Liver (tissue), 3 donors: ENCODE results near the gene LHX8.

Experiments
- EGR1 ChIP-seq, 2 donors: IDR thresholded peaks; 2 replicates each; pipeline ENCODE4 v1.6.1; 2016 to 2018; ENCODE audit warnings: antibody characterized with exemption in 2 of 2, low read depth in 2 of 2
- JUND ChIP-seq, 2 donors: IDR thresholded peaks; 2 replicates each; pipeline ENCODE4 v1.6.1; 2016; ENCODE audit warnings: antibody characterized with exemption in 2 of 2
- RAD21 ChIP-seq, 2 donors: IDR thresholded peaks; 2 replicates each; pipeline ENCODE4 v1.6.1; 2016; ENCODE audit warnings: antibody characterized with exemption in 2 of 2, mild to moderate bottlenecking in 2 of 2
- RXRA ChIP-seq, 2 donors: IDR thresholded peaks; 2 replicates each; pipeline ENCODE4 v1.6.1; 2017 to 2018; ENCODE audit warnings: antibody characterized with exemption in 2 of 2, mild to moderate bottlenecking in 1 of 2
- SP1 ChIP-seq: IDR thresholded peaks from 2 replicates; pipeline ENCODE4 v1.6.1; 2018; ENCODE audit warnings: antibody characterized with exemption, mild to moderate bottlenecking
- TAF1 ChIP-seq: conservative IDR thresholded peaks from 2 replicates; pipeline ENCODE4 v1.6.1; 2016; ENCODE audit warnings: antibody characterized with exemption, mild to moderate bottlenecking
- YY1 ChIP-seq: IDR thresholded peaks from 2 replicates; pipeline ENCODE4 v1.6.1; 2016; ENCODE audit warnings: antibody characterized with exemption, mild to moderate bottlenecking
- TF ChIP-seq, protein P1 (sequence below): fragments of 150-350 bp; IDR thresholded peaks from 2 replicates; pipeline ENCODE4 v1.5.1; 2017; ENCODE audit warnings: improper control_type of control experiment, low read depth, low read length; ENCODE audit not compliant: missing input control
- TF ChIP-seq, protein P2 (sequence below): IDR thresholded peaks from 2 replicates; pipeline ENCODE4 v1.6.1; 2016; ENCODE audit warnings: antibody characterized with exemption
- TF ChIP-seq, protein P3 (sequence below): IDR thresholded peaks from 2 replicates; pipeline ENCODE4 v1.6.1; 2016; ENCODE audit warnings: antibody characterized with exemption, mild to moderate bottlenecking
- TF ChIP-seq, protein P4 (sequence below): IDR thresholded peaks from 2 replicates; pipeline ENCODE4 v1.6.1; 2016; ENCODE audit warnings: antibody characterized with exemption
- TF ChIP-seq, protein P5 (sequence below): IDR thresholded peaks from 2 replicates; pipeline ENCODE4 v1.6.1; 2016; ENCODE audit warnings: antibody characterized with exemption
- donor health status: healthy.
- donor health status: healthy.

DNA sequence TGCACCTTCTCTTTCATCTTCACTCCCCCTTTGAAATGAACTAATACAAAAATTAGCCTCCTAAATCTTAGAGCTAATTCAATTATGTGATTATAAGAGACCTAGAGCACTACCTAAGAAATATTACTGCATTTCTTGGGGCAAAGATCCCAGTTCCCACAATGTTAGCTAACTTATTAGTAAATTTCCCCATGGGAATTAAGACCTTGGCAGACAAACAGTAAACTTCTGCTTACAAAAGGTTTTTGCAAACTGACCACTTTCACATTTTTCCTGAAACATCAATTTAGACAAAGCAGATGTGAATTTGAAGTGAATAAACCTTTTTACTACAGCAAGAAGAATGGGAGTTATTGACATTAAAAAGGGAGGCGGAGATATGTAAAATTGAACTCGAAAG is 34.6 kb upstream of the LHX8 start:
- TF ChIP-seq, protein P1, sequence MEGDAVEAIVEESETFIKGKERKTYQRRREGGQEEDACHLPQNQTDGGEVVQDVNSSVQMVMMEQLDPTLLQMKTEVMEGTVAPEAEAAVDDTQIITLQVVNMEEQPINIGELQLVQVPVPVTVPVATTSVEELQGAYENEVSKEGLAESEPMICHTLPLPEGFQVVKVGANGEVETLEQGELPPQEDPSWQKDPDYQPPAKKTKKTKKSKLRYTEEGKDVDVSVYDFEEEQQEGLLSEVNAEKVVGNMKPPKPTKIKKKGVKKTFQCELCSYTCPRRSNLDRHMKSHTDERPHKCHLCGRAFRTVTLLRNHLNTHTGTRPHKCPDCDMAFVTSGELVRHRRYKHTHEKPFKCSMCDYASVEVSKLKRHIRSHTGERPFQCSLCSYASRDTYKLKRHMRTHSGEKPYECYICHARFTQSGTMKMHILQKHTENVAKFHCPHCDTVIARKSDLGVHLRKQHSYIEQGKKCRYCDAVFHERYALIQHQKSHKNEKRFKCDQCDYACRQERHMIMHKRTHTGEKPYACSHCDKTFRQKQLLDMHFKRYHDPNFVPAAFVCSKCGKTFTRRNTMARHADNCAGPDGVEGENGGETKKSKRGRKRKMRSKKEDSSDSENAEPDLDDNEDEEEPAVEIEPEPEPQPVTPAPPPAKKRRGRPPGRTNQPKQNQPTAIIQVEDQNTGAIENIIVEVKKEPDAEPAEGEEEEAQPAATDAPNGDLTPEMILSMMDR: no peak
- TF ChIP-seq SP1: no peak
- no peak for TF ChIP-seq YY1
- TF ChIP-seq, protein P2, sequence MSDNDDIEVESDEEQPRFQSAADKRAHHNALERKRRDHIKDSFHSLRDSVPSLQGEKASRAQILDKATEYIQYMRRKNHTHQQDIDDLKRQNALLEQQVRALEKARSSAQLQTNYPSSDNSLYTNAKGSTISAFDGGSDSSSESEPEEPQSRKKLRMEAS: no peak
- no peak for TF ChIP-seq RAD21 (IDR thresholded peaks at IDR 0.05)
- no peak for TF ChIP-seq TAF1
- no peak for TF ChIP-seq JUND (IDR thresholded peaks at IDR 0.05)
- TF ChIP-seq, protein P3, sequence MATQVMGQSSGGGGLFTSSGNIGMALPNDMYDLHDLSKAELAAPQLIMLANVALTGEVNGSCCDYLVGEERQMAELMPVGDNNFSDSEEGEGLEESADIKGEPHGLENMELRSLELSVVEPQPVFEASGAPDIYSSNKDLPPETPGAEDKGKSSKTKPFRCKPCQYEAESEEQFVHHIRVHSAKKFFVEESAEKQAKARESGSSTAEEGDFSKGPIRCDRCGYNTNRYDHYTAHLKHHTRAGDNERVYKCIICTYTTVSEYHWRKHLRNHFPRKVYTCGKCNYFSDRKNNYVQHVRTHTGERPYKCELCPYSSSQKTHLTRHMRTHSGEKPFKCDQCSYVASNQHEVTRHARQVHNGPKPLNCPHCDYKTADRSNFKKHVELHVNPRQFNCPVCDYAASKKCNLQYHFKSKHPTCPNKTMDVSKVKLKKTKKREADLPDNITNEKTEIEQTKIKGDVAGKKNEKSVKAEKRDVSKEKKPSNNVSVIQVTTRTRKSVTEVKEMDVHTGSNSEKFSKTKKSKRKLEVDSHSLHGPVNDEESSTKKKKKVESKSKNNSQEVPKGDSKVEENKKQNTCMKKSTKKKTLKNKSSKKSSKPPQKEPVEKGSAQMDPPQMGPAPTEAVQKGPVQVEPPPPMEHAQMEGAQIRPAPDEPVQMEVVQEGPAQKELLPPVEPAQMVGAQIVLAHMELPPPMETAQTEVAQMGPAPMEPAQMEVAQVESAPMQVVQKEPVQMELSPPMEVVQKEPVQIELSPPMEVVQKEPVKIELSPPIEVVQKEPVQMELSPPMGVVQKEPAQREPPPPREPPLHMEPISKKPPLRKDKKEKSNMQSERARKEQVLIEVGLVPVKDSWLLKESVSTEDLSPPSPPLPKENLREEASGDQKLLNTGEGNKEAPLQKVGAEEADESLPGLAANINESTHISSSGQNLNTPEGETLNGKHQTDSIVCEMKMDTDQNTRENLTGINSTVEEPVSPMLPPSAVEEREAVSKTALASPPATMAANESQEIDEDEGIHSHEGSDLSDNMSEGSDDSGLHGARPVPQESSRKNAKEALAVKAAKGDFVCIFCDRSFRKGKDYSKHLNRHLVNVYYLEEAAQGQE: no peak
- TF ChIP-seq, protein P4, sequence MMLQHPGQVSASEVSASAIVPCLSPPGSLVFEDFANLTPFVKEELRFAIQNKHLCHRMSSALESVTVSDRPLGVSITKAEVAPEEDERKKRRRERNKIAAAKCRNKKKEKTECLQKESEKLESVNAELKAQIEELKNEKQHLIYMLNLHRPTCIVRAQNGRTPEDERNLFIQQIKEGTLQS: no peak
- TF ChIP-seq EGR1 (IDR thresholded peaks at IDR 0.05; ENCODE audit: low read depth in 2 of 2): no peak
- TF ChIP-seq, protein P5, sequence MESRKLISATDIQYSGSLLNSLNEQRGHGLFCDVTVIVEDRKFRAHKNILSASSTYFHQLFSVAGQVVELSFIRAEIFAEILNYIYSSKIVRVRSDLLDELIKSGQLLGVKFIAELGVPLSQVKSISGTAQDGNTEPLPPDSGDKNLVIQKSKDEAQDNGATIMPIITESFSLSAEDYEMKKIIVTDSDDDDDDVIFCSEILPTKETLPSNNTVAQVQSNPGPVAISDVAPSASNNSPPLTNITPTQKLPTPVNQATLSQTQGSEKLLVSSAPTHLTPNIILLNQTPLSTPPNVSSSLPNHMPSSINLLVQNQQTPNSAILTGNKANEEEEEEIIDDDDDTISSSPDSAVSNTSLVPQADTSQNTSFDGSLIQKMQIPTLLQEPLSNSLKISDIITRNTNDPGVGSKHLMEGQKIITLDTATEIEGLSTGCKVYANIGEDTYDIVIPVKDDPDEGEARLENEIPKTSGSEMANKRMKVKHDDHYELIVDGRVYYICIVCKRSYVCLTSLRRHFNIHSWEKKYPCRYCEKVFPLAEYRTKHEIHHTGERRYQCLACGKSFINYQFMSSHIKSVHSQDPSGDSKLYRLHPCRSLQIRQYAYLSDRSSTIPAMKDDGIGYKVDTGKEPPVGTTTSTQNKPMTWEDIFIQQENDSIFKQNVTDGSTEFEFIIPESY: no peak
- no peak for TF ChIP-seq RXRA (IDR thresholded peaks at IDR 0.05)
